GM06990 (cell line): ENCODE results near the gene CPLX1.
"Not testable (repeated sequence)": the region's sequence is repeated elsewhere in the genome, so short reads cannot be mapped to it uniquely, and the experiment has no call there.

Experiments
- DNase-seq: peaks from one replicate; pipeline ENCODE4 v3.0.0-alpha.2; 2011; ENCODE audit not compliant: insufficient read length; ENCODE audit errors: extremely low read depth
- H3K27me3 ChIP-seq: replicated peaks from 2 replicates; pipeline ENCODE4 v1.6.0; 2011; ENCODE audit warnings: low read length; ENCODE audit not compliant: control insufficient read depth, insufficient read depth
- H3K36me3 ChIP-seq: 2 replicates; pipeline ENCODE4 v1.5.1; 2011; ENCODE audit warnings: low read length; ENCODE audit not compliant: control insufficient read depth, insufficient read depth
- H3K4me3 ChIP-seq: replicated peaks from 2 replicates; pipeline ENCODE4 v1.5.1; 2011; ENCODE audit warnings: low read depth, mild to moderate bottlenecking, control low read depth, low read length
- TF ChIP-seq, protein P1 (sequence below): IDR thresholded peaks from 2 replicates; pipeline ENCODE4 v1.5.1; 2011; ENCODE audit warnings: low read length, control low read depth, mild to moderate bottlenecking, inconsistent platforms; ENCODE audit not compliant: insufficient read depth, poor library complexity, severe bottlenecking

CPLX1 gene

DNA sequence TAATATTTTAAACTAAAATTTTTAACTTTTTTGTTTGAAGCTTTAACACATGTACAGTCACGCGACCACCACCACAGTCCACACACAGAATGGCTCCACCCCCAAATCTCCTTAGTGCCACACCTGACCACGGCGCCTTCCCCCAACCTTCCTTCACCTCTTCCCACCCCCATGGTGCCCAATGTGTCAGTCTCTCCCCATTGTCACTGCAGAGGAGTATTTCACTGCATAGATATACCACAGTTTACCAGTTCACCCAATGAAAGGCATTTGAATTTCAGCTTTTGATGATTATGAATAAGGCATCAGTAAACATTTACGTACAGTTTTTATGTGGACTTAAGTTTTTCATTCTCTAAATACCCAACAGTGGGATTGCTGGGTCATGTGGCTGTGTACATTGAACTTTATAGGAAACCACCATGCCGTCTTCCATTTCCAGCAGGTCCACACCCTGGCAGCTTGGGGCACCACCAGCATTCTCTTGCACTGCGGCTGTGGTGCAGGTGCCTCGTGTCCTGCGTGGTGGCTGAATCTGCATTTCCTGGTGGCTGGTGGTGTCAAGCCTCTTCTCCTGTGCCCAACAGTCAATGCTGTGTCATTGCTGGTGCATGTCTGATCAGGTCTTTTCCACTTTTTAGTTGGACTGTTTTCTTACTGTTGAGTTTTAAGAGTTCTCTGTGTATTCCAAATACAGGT, 49.0 kb downstream of the CPLX1 start:
- H3K36me3 ChIP-seq = peaks cover 26% of the 10 kb centered on the region
- TF ChIP-seq, protein P1, sequence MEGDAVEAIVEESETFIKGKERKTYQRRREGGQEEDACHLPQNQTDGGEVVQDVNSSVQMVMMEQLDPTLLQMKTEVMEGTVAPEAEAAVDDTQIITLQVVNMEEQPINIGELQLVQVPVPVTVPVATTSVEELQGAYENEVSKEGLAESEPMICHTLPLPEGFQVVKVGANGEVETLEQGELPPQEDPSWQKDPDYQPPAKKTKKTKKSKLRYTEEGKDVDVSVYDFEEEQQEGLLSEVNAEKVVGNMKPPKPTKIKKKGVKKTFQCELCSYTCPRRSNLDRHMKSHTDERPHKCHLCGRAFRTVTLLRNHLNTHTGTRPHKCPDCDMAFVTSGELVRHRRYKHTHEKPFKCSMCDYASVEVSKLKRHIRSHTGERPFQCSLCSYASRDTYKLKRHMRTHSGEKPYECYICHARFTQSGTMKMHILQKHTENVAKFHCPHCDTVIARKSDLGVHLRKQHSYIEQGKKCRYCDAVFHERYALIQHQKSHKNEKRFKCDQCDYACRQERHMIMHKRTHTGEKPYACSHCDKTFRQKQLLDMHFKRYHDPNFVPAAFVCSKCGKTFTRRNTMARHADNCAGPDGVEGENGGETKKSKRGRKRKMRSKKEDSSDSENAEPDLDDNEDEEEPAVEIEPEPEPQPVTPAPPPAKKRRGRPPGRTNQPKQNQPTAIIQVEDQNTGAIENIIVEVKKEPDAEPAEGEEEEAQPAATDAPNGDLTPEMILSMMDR = no peak

GRCh38 chr4:775485-775884, 50.4 kb downstream of the CPLX1 start:
- H3K4me3 ChIP-seq, H3K27me3 ChIP-seq, DNase-seq: not testable (repeated sequence)
- H3K36me3 ChIP-seq = peaks cover 30% of the 10 kb centered on the region

More for the DNA sequence above, 49.0 kb downstream of the CPLX1 start:
- DNase-seq = no peak
- Histone ChIP-seq H3K27me3 (no peaks in the 10 kb centered on the region), H3K4me3 (no peak overlapping the region)

- DNase-seq, H3K4me3 ChIP-seq, H3K27me3 ChIP-seq: not testable (repeated sequence)
- H3K36me3 ChIP-seq = peaks cover 34% of the 10 kb centered on the region
Measured at GRCh38 chr4:774419-775092, 51.4 kb downstream of the CPLX1 start.

DNA sequence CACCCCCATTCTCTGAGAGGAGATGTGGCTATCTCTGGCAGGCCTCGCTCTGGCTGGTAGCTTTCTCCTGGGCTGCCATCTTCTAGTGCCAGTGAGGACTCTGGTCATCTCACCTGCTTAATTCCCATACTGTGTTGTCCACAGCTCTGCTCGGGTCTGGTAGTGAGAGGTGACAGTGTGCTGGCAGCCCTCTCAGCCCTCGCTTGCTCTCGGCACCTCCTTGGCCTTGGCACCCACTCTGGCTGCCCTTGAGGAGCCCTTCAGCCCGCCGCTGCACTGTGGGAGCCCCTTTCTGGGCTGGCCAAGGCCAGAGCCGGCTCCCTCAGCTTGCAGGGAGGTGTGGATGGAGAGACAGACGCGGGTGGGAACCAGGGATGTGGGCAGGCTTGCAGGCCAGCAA, 52.7 kb downstream of the CPLX1 start:
- peaks cover 36% of the 10 kb centered on the region for H3K36me3 ChIP-seq
- no peak overlapping the region for H3K4me3 ChIP-seq
- no peak for DNase-seq
- H3K27me3 ChIP-seq = no peaks in the 10 kb centered on the region
- TF ChIP-seq, protein P1 = no peak

GRCh38 chr4:772776-773175, 53.2 kb downstream of the CPLX1 start:
- no peaks in the 10 kb centered on the region for H3K27me3 ChIP-seq
- peaks cover 35% of the 10 kb centered on the region for H3K36me3 ChIP-seq
- DNase-seq = no peak
- no peak overlapping the region for H3K4me3 ChIP-seq
- TF ChIP-seq, protein P1 = no peak

- DNase-seq = no peak
- TF ChIP-seq, protein P1 = no peak
- Histone ChIP-seq H3K27me3 (no peaks in the 10 kb centered on the region), H3K4me3 (no peak overlapping the region), H3K36me3 (peaks cover 34% of the 10 kb centered on the region)
Measured at GRCh38 chr4:772118-772517, 53.8 kb downstream of the CPLX1 start.
